C4-2B (cell line): Measurements from ENCODE around the gene KCNA1.

Source experiments
- H3K27ac ChIP-seq: fragments of 450-650 bp; 2 replicates; pipeline ENCODE4 v1.5.1; 2017
- CTCF ChIP-seq: fragments of 450-650 bp; conservative IDR thresholded peaks from 2 replicates; pipeline ENCODE4 v1.5.1; 2017; ENCODE audit warnings: mild to moderate bottlenecking
- ZFX ChIP-seq: fragments of 450-650 bp; IDR thresholded peaks from 2 replicates; pipeline ENCODE4 v1.6.1; 2017

KCNA1 gene

GRCh38 chr12:4909734-4910501 is at the start of gene KCNA1:
Gene KCNA1, plus strand, starts transcription at chr12:4909905. Its CDS starts 1,474 bp downstream, at chr12:4911379.
- no peak within 1 kb of the TSS for H3K27ac ChIP-seq
- no peak for TF ChIP-seq ZFX
- TF ChIP-seq CTCF: no peak

- TF ChIP-seq ZFX (no peak), CTCF (no peak)
- no peak overlapping the region for H3K27ac ChIP-seq
Observed at GRCh38 chr12:4860741-4861140, 49.0 kb upstream of the KCNA1 start.

GRCh38 chr12:4862809-4863208 is 46.9 kb upstream of the KCNA1 start:
- TF ChIP-seq ZFX: no peak
- no peak for TF ChIP-seq CTCF
- H3K27ac ChIP-seq: no peak overlapping the region

- H3K27ac ChIP-seq: no peak overlapping the region
- TF ChIP-seq ZFX: no peak
- no peak for TF ChIP-seq CTCF
Observed at GRCh38 chr12:4864575-4864974, 45.1 kb upstream of the KCNA1 start.

GRCh38 chr12:4865246-4865645 is 44.5 kb upstream of the KCNA1 start:
- no peak for TF ChIP-seq CTCF
- TF ChIP-seq ZFX: no peak
- no peak overlapping the region for H3K27ac ChIP-seq

- H3K27ac ChIP-seq: no peak overlapping the region
- TF ChIP-seq ZFX (no peak), CTCF (no peak)
Observed at GRCh38 chr12:4866299-4866698, 43.4 kb upstream of the KCNA1 start.

- TF ChIP-seq CTCF (no peak; the same call in 1 of the 2 replicates), ZFX (no peak)
Observed at GRCh38 chr12:4867384-4867783, 42.3 kb upstream of the KCNA1 start.

More at GRCh38 chr12:4867384-4867783, 42.3 kb upstream of the KCNA1 start:
- H3K27ac ChIP-seq: no peak overlapping the region
